Activated CD4-positive, alpha-beta T cell treated with anti-CD3 and anti-CD28 coated beads, Interleukin-2, Interleukin-6, amounts not matched to agents 100 ng/mL and 50 ng/mL, durations not matched to agents 16 hours and 8 hours (primary cell): ENCODE results near the gene FXYD6.

Experiments
- DNase-seq: peaks from one replicate; pipeline ENCODE4 v3.0.0-alpha.2; 2020

Gene FXYD6

DNA sequence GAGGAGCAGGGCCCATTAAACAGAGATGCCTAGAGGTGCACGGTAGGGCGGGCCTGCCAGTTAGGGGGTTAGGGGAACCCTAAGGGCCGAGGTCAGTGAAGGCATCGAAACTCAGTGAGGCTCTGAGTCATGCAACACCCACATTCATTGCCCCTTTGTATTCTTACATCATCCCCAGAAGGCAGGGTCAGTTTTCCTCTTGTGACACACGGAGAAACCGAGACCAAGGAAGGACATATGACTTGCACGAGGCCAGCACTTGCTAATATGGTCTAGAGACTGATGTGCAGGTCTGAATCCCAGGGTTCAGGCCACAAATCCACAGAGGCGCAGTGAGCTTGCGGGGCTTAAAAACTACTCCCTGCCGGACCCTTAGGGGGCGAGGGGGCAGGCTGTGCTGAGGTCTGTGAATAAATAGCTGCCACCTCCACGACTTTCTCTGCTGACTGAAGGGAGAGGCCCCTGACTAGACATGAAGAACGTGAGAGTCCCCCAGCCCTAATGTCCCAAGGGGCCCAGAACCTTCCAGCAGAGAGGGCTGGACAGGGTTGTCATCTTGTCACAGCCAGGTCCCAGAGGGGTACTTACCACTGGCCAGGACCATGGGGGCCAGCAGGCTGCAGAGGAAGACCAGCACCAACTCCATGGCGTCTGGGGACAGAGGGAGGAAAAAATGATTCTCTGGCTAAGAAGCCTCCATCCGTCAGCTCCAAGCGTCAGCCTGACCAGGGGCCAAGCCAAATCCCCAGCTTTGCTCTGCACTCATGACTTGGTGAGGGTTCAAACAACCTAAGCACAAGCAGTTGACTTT lies 34.1 kb downstream of the FXYD6 start:
- no peak for DNase-seq

DNA sequence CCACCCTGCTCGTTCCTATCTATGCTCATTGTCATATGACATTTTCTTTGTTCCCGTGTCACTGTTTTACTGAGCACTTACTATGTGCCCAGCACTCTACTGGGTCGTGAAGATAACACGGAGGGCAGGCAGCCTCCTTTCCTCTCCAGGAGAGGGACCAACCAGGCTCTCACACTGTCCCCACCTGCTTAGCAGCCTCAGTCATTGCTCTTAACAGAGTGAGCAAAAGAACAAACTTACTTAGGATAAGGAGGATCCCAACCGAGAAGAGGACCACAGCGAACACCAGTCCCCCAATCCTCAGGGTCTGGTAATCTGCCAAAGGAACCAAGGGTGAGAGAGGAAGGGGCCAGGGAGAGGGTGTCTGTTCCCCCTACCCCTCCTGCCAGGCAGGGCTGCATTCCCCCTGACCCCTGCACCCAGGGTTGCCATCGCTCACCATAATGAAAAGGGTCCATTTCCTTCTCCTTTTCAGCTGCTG lies 34.9 kb downstream of the FXYD6 start:
- no peak for DNase-seq

DNA sequence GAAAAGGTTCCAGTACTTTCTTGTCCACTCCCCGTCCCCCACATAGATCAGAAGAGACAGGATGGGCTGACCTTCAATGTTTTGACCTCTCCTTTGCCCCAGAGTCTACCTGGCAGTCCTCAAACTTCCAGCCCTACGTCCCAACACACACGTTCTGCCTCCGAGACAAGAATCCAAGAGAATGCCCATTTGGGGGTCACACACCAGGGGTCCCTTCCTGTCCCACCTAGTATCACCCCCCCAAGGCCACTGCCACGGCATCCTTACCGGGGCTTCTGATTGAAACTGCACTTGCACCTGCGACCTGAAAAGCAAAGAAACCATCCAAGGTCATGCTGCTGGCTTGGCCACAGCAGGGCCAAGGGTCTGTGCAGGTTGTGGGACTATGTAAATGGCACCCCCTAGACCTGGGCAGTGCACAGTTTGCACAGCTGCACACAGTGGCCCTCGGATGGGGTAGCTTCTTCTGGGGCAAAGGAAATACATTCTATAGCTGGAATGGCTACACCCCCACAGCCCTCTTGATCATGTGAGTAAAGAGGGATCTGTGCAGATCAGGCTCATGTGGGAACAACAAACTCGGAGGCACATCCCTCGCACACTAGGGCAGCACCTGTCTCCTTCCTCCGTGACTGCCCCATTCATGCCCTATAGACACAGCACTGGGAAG lies 35.4 kb downstream of the FXYD6 start:
- no peak for DNase-seq

DNA sequence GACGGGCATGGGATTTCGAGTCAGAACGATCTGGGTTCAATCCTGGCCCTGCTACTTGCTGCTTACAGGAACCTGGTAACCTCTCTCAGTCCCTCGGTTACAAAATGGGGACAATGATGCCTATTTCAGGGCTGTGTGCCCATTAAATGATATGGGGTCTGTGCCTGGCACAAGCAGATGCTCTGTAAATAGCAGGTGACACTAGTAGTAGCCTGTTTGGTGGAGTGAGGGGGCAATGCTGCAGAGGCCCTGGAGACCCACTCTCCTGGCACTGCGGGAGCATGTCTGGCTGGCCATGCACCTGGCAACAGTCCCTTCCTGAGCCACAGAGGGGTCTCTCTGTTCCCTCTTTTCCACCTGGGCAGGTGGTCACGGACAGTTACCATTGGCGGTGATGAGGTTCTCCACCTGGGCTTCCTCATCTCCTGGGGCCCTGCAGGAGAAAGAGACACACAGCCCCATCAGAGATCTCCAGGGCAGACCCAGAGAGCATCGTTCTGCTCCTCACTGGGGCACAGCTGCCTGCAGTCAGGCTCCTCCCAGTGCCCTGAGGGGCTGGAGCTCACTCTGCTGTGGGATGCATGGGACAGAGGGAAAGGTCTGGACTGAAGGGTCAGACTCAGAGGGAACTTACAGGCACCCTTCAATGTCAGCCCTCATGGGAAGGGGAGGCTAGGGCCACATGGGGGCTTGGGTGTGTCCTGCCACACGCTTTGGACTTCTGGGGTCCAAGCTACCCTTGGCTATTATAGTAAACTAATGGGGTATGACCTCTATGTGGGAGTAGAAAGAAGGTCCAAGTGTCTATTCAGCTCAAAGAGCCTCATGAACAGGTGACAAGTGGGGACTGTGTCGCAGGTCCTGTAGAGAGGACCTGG lies 36.3 kb downstream of the FXYD6 start:
- DNase-seq: no peak

DNA sequence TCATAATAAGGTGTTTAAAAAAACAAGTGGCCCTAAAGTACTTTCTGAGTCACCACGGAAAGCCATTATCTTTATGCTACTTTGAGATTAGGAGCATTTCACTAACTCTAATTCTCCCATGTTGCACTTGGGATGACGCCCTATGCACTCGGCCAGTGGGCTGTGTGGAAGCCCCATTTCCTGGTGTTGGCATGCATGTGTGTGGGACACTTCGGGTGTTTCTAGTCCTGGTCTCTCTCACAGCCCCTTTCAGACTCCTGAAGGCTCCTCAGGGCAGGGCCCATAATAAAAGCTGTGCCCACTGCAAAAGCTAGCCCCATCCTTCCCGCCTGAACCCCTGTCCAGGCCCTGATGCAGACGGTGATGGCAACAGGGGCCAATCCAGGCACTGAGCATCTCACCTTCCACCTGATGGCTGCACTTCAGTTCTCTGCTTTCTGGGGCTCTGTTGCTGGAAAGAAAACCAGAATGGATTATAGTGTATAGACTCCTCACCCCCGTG lies 37.0 kb downstream of the FXYD6 start:
- DNase-seq: no peak

DNA sequence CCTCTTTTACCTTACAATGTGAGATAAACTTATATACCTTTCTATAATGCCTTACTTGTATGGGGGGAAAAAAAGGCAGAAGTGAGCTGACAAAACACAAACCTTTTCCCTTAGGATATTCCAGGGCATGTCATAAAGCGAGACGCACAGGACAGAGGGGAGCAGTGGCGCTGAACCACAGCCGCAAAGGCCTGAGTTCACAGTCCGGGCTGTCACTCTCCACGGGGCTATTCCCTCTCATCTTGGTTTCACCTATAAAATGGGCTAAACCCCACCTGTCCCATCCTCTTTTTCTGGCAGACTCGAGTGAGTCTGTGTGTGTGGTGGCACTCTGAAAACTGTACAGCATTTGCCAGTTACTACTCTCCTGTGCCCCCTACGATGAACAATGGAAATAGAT lies 37.6 kb downstream of the FXYD6 start:
- DNase-seq: no peak

DNA sequence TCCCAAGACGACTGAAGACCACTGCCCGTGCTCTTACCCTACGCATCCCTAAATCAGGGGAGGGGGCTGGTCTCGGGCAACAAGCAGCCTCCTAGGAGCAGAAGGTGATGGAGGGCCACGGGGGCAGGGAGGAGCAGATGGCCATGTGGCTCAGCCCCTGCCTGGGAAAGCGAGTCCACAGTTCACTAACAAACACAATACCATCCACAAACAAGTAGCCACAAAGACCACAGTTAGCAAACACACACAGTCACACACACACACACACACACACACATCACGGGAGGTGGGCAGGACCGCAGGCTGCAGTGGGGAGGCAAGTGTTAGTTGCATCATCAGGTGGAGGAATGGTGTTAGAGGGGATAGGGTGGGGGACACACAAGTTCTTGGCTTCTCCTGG lies 38.7 kb downstream of the FXYD6 start:
- no peak for DNase-seq

DNA sequence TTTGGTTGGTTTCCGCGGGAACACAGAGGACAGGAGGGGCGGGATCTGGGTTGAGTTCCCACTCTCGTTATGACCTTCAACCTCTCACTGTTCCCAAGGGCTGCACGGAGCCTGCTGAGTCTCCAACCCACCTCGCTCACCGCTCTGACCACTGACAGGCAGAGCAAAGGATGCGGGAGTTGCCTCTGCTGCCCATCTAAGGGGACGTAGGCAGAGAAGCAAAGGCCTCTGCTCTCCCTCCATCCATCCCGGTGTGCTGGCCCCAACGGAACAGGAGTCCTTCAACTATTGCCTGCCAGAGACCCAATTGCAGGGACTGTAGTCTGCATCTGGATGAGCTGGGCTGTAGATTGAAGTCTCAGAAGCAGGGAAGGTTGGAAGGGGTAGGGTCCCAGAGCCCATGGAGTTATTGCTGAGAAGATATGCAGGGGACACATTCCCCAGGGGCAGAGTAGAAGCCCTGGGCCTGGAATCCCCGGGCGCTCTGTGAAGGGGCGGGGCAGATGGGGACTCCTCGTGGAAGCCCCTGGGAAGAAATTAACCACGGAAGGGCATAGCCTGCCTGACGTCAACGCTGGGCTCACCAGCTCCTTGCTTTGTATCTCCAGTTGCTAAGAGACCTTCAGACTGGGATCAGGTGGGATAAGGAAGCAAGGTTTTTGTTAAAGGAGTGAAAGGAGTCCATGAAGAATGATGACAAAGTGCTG lies 39.2 kb downstream of the FXYD6 start:
- DNase-seq: no peak

DNA sequence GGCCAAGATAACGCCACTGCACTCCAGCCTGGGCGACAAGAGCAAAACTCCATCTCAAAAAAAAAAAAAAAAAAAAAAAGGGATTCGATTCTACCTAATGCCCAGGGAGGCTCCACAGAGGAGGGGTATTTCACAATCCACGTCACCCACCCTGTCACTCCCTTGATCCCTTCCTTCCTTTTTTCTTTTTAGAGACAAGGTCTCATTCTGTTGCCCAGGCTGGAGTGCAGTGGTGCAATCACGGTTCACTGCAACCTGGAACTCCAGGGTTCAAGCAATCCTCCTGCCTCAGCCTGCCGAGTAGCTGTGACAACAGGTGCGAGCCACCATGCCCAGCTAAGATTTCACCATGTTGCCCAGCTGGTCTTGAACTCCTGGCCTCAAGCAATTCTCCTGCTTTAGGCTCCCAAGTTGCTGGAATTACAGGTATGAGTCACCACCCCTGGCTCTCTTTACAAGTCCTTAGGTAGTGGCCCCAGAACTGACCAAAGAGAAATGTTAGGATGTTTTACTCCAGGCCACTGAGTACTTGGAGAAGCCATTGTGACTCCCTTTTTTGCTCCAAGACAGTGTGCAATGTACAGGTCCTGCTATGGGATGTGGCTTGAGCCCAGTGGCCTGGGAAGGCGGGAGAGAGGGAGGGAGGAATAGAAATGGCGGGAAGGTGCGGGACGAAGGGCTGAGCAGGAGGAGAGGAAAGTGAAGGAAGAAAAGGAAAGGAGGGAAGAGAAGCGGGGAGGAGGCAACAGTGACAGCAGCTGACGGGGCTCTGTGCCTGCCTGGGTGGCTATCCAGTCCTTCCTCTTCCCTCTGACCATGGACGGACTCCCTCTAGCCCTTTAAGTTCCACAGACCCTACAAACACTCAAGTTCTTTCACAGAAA lies 40.1 kb downstream of the FXYD6 start:
- DNase-seq: no peak

DNA sequence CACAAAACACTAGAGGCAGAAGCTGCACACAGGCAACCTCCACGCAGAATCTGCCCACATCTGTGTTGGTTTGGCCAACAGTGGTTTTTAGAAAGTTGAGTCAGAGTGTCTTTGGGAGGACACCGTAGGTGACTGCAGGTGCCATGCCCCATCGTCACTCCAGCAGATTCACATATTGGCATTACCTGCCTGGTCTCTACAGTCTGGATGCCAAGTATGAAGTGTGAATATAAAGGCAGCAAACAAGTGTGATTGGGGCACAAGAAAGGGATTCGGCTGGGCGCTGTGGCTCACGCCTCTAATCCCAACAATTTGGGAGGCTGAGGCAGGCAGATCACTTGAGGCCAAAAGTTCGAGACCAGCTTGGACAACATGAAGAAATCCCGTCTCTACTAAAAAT lies 40.9 kb downstream of the FXYD6 start:
- no peak for DNase-seq

DNA sequence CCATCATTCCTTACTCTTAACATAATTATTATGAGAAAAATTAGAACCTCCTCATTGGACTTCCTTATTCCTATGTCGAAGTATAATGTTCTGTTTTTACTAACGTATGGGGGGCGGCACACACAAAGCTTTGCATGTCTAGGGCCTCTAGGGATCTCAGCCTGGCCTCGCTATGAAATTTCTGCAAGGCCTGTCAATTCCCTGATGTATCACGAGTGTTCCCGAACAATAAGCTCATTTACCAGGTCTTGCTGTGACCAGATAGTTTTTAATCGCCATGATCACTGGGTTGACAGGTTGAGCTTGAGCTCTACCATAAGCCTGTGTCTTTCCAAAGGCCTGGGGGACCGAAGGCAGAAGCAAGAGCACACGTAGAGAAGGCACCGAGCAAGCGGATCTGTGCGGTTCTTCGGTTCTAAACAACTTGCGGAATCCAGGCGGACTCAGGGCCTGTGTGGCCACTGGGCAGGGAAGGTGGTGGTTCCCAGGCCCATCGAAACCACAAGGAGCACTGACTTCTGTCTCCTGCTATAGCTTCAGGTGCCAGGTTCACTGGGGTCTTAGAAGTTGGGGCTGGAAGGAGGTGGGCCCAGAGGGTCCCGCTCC lies 41.5 kb downstream of the FXYD6 start:
- DNase-seq: no peak

DNA sequence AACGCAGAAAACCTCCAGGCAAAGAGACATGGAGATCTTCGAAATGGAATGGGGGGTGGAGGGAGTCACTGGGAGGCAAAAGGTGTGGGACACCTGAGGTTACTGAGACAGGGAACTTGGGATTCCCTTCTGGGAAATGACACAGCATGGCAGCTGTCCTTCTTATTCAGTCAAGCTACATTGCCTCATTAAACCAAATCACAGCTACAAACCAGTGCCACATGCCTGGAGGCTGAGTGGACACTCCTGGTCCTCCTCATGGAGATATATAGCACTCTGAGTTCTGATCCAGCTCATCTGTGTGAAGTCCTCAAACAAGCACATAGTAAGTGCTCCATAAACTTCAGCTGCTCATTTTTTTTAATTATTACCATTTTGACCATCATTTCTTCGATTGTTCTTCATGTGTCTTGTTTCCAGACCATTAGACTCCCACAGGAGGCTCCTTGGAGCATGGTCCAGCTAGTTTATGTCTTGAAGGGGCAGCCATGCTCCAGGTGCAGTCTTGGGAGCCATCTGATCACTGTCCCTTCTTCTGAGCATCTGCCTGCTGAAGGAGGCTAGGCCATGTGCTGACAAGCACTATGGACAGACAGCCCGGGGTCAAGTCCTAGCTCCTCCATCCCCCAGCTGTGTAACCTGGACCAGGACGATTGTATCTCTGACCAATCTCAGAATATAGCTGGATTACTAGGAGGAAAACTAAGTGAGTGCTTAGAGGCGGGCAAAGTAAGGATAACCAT lies 42.2 kb downstream of the FXYD6 start:
- DNase-seq: no peak

DNA sequence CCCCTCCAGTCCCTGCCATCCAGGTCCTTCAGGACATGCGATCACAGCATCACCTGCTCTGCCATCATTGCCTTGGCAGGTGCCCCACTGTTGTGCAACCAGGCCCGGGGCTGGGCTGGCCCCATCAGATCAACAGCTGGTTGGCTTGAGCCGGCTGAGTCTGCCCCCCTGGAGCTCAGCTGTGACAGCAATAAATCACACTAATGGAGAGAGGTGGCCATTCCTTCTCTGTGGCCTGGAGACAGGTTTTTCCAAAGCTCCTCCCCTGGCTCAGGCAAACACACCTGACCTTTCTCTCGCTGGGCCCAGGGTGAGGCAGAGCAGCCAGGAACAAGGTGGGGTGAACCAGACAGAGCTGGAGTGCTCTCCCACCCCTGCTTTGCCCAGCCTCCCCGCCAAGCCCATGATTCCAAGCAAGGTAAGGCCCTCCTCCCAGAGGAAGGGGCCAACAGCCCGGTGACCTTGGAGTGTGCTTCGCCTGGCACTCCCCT lies 43.0 kb downstream of the FXYD6 start:
- no peak for DNase-seq

DNA sequence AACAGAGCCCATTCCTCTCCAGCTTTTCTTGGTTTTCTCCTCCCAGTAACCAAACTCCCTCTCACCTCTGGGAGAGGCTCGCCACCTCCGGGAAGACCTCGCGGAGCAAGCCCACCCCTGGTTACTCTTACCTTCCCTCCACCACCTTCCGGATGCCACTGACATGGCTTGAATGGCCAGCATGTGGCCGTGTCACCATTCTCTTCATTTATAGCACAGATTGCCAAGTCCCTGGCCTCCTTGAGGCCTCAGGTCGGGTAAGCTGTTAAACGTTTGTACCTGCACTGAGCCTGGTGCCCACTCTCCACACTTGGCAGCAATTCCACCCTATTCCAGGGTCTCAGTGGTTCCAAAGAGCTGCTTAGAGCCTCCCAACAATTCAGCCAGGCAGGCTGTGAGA lies 43.9 kb downstream of the FXYD6 start:
- no peak for DNase-seq

DNA sequence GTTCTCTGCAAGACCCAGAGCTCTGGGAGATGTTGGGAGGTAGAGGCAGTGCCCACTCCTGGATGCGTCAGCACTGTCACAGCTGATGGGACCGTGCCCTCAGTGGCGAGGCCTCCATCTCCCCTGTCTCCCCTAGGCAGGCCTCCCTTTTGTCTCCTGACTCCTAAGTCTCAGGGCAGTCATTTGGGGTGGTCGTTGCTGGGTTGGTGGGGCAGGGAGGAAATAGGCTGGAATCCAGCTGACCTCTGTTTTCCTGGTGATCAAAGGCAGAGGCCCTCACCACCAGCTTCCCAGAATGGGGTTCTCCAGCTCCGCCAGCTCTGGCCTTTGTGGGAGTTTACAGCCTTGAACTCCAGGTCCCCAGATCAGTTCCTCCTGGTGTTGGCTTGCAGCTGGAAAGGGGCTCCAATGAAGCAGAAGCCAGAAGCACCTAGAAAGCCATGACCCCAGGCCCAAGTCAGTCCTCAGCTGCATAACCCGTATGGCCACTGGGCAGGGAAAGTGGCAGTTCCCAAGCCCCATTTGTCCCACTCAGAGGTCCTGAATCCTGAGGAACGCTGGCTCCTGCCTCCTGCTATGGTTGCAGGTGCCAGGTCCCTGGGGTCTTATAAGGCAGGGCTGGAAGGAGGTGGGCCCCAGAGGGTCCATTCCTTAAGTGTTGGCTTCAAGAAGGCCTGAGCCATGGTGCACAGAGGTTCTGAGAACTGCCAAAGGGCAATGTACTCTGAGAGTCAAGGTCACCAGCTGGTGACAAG lies 44.6 kb downstream of the FXYD6 start:
- no peak for DNase-seq

DNA sequence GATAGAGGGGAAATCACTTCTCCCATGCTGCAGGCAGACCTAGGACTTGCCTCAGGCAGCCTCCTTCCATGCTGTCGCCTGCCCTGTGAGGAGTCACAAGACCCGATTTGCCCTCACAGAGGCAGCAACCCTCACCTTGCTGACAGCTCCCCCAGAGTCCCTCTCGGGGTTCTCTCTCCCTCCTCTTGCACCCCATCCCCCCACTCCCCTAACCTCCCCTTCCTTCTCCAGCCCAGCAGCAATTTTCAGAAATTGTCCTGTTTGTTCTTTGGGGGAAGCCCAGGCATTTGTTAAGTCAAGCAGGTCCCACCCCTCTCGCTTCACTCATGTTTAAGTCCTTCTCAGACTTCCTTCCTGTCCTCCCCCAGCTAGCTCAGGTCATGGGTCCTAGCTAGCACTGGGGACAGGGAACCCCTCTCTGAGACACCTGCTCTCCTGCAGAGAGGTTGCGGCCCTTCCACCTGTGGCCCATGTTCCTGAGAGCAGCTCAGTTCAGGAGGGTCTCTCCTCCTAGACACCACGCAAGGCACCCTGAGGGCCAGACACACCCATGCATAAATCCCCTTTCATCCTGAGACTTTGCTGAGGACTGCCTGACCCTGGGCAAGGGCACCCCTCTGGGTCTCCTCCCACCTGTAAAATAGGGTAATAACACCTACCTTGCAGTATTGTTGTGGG lies 45.6 kb downstream of the FXYD6 start:
- no peak for DNase-seq

DNA sequence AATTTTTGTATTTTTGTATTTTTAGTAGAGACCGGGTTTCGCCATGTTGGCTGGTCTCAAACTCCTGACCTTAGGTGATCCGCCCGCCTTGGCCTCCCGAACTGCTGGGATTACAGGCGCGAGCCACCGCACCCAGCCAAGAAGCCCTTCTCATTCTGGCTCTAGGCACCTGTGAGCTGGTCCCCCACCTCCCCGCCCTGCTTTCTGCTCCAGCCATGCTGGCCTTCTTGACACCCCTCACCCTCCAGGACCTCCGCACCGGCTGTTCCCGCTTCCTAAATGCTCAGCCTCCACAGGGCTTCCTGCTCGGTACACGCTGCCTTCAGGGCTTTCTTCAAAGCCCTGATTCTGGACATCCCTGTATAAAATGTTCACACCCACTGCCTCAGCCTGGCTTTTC lies 46.4 kb downstream of the FXYD6 start:
- no peak for DNase-seq

DNA sequence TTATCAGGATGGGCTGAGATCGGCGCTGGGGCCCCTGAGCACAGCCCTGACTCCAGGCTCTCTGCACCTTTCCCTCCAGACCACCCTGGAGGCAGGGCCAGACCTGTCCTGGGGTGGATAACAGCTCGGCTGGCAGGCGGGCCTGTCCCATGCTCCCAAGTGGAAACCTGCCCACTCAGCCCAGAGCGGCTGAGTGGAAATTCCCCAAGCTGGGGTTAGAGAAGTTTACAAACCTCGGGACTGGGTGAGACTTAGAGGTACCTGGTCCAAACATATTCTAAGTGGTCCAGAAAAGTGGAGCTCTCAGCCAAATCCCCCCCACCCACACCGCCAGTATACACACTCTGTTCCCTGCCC lies 47.1 kb downstream of the FXYD6 start:
- no peak for DNase-seq
